Measurements from ENCODE around the gene KCNJ10. TPM values are rescaled to one million over a fixed set of nuclear protein-coding genes. Genes with fewer than 3 reads are reported as not detected.

The KCNJ10 gene
- total and polyA plus RNA-seq, 2 donors (not counting 3 experiments of a cell fraction or from before 2014, with no cell fraction given) = not detected

DNA sequence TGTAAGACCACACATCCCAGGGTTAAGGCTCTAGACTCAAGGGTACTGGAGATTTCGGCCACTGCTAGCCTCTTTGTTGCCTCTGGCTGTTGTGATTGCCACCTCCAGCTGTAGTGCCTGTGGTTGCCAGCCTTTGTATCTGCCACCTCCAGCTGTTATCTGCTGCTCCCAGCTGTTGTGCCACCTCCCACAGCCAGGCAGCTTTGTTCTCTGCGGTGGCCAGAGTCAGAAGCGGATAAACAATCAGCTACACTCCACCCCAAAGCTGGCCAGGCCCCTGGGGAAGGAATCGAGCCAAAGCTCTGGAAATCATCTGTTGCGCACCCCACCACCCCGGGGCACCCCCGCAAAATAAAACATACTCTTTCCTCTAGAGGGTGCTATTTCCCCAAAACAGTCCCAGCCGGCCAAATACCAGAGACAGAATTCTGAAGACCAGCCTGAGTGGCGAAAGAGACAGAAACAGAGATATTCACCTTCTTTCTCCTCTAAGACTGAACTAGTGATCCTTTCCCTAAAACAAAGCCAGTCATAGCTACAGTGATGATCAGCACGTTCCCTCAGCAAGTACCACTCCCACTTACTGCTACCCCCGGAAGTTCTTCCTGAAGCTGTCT, 23.4 kb downstream of the KCNJ10 start:
- intact Hi-C loops (cut with micrococcal nuclease) = loop anchor here (1.0 kb wide), 1 partner anchor 32 kb away; no protein-coding TSS in a partner anchor
- DNase-seq (ENCODE audit: low read depth, low spot score) = peak; percentile 21

More for the DNA sequence above, 23.4 kb downstream of the KCNJ10 start:
- no peaks in the 10 kb centered on the region for H3K4me1 ChIP-seq (ENCODE audit: control insufficient read depth, extremely low read depth, insufficient read depth, low read length)
- no peak overlapping the region for H3K4me2 ChIP-seq (ENCODE audit: insufficient read depth, low read length)
- POLR2A ChIA-PET = no interaction called here
- H3K9me1 ChIP-seq (replicated peaks; ENCODE audit: control insufficient read depth, extremely low read depth, insufficient read depth, low read length) = no peaks in the 10 kb centered on the region
- BruUV-seq (replicated peaks) = no TSS peak
- dilution Hi-C loops (cut with MboI; ENCODE audit: extremely low pct_ligation_motif_present, low sequenced_read_pairs) = no loop called here
- H2AFZ ChIP-seq (ENCODE audit: low read depth, low read length) = no peak overlapping the region
- no peaks in the 10 kb centered on the region for H4K20me1 ChIP-seq (replicated peaks; ENCODE audit: control insufficient read depth, extremely low read depth, insufficient read depth, low read length)
- no peak overlapping the region for H3K27ac ChIP-seq (ENCODE audit: insufficient read depth, low read depth, low read length)
- CTCF ChIA-PET = interaction anchor here (0.7 to 3.1 kb wide), 20 partner anchors 8 to 849 kb away, joined by 3 to 29 read pairs (median 4); partner anchors contain the start of genes KCNJ10, KCNJ9 and PIGM
- H3K36me3 ChIP-seq (ENCODE audit: control insufficient read depth in 2 of 2, extremely low read depth in 1 of 2, insufficient read depth in 2 of 2, low read length in 2 of 2) = no peaks in the 10 kb centered on the region
- H3K4me3 ChIP-seq (replicated peaks in 1 of 3; ENCODE audit: insufficient read depth in 1 of 3, low read depth in 1 of 3, low read length in 3 of 3) = no peak overlapping the region
- H3K79me2 ChIP-seq (ENCODE audit: control insufficient read depth, insufficient read depth, low read length) = no peaks in the 10 kb centered on the region
- no peak overlapping the region for H3K9ac ChIP-seq (replicated peaks; ENCODE audit: extremely low read depth, insufficient read depth, low read length)
- no peaks in the 10 kb centered on the region for H3K9me3 ChIP-seq (replicated peaks; ENCODE audit: control insufficient read depth, insufficient read depth, low read length)
- TF ChIP-seq, protein P1, sequence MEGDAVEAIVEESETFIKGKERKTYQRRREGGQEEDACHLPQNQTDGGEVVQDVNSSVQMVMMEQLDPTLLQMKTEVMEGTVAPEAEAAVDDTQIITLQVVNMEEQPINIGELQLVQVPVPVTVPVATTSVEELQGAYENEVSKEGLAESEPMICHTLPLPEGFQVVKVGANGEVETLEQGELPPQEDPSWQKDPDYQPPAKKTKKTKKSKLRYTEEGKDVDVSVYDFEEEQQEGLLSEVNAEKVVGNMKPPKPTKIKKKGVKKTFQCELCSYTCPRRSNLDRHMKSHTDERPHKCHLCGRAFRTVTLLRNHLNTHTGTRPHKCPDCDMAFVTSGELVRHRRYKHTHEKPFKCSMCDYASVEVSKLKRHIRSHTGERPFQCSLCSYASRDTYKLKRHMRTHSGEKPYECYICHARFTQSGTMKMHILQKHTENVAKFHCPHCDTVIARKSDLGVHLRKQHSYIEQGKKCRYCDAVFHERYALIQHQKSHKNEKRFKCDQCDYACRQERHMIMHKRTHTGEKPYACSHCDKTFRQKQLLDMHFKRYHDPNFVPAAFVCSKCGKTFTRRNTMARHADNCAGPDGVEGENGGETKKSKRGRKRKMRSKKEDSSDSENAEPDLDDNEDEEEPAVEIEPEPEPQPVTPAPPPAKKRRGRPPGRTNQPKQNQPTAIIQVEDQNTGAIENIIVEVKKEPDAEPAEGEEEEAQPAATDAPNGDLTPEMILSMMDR (IDR thresholded peaks at IDR 0.05; ENCODE audit: extremely low read depth in 1 of 2, insufficient read depth in 1 of 2, low read depth in 1 of 2, low read length in 2 of 2) = peak; percentile 38 to 41
- TF ChIP-seq, protein P2, sequence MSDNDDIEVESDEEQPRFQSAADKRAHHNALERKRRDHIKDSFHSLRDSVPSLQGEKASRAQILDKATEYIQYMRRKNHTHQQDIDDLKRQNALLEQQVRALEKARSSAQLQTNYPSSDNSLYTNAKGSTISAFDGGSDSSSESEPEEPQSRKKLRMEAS (IDR thresholded peaks at IDR 0.05; ENCODE audit: insufficient read depth, insufficient read length) = no peak
- FAIRE-seq = peak; percentile 44
- H3K27me3 ChIP-seq (ENCODE audit: control insufficient read depth in 2 of 2, insufficient read depth in 2 of 2, low read length in 2 of 2) = peaks cover 16 to 28% of the 10 kb centered on the region in 2 experiments

Measured in endothelial cell of umbilical vein (primary cell).